ENCODE data around the gene SH3BGRL.

GRCh38 chrX:81336455-81337152 is 134.7 kb downstream of the SH3BGRL start:
- no peak for TF ChIP-seq CTCF (IDR thresholded peaks at IDR 0.05)
- TF ChIP-seq POLR2A (IDR thresholded peaks at IDR 0.05): no peak

Data from testis (tissue), 2 donors.